Measurements from ENCODE around the gene OGFOD2. TPM values are rescaled to one million over a fixed set of nuclear protein-coding genes. Genes with fewer than 3 reads are reported as not detected.
A peak's percentile ranks its signal among the peaks of the same experiment; 100 is the strongest.

The OGFOD2 gene
- total RNA-seq, 1 experiment from 2014 or later = 21.6 TPM

DNA sequence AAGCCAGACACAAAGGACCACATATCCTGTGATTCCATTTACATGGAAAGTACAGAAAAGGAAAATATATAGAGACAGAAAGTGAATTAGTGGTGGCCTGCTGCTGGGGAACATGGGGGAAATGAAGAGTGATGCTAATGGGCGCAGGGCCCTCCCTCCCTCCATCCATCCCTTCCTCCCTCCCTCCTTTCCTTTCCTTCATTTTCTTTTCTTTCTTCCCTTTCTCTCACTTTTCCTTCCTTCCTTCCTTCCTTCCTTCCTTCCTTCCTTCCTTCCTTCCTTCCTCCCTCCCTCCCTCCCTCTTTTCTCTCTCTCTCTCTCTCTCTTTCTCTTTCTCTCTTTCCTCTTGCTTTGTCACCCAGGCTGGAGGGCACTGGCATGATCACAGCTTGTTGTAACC is 42.7 kb downstream of the OGFOD2 start:
- intact Hi-C loops (cut with micrococcal nuclease; ENCODE audit: unreplicated experiment) = no loop called here
- ChIA-PET CTCF (no interaction called here), POLR2A (no interaction called here)
- no TSS peak for BruUV-seq (replicated peaks)
- Mint-ChIP-seq H3K9me3 (ENCODE audit: unreplicated experiment) (no peaks in the 10 kb centered on the region), H3K36me3 (ENCODE audit: insufficient read depth, unreplicated experiment) (no peaks in the 10 kb centered on the region), H3K27ac (ENCODE audit: unreplicated experiment) (no peak overlapping the region), H3K4me3 (ENCODE audit: unreplicated experiment) (no peak overlapping the region), H3K27me3 (ENCODE audit: insufficient read depth, unreplicated experiment) (no peaks in the 10 kb centered on the region), H3K4me1 (ENCODE audit: low read depth, unreplicated experiment) (peaks cover 8% of the 10 kb centered on the region)
- peaks cover 19% of the 10 kb centered on the region for H3K4me1 ChIP-seq
- no peaks in the 10 kb centered on the region for H3K9me3 ChIP-seq
- H3K27me3 ChIP-seq (replicated peaks; ENCODE audit: control insufficient read depth, insufficient read depth, low read length) = no peaks in the 10 kb centered on the region
- H3K36me3 ChIP-seq (ENCODE audit: control insufficient read depth, insufficient read depth, low read length) = no peaks in the 10 kb centered on the region
- TF ChIP-seq, protein P1, sequence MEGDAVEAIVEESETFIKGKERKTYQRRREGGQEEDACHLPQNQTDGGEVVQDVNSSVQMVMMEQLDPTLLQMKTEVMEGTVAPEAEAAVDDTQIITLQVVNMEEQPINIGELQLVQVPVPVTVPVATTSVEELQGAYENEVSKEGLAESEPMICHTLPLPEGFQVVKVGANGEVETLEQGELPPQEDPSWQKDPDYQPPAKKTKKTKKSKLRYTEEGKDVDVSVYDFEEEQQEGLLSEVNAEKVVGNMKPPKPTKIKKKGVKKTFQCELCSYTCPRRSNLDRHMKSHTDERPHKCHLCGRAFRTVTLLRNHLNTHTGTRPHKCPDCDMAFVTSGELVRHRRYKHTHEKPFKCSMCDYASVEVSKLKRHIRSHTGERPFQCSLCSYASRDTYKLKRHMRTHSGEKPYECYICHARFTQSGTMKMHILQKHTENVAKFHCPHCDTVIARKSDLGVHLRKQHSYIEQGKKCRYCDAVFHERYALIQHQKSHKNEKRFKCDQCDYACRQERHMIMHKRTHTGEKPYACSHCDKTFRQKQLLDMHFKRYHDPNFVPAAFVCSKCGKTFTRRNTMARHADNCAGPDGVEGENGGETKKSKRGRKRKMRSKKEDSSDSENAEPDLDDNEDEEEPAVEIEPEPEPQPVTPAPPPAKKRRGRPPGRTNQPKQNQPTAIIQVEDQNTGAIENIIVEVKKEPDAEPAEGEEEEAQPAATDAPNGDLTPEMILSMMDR (IDR thresholded peaks at IDR 0.05; ENCODE audit: insufficient read depth in 1 of 2, low read depth in 1 of 2, low read length in 1 of 2, severe bottlenecking in 1 of 2, unreplicated experiment in 1 of 2) = no peak
- no peak overlapping the region for H3K4me3 ChIP-seq (ENCODE audit: low read depth, low read length)
- no peak for DNase-seq

DNA sequence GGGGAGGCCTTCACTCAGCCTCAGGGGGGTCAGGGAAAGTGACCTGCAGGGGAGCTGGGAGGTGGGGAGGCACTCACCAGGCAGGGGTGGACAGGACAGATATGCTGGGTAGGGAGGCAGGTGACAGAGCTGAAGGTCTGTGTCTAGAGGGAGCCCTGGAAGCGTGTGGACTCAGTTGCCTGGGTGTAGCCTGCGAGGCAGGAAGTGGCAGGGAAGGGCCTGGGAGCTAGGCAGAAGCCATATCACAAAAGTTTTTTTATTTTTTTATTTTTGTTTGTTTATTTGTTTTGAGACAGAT is 44.7 kb downstream of the OGFOD2 start:
- Mint-ChIP-seq H3K4me3 (ENCODE audit: unreplicated experiment) (no peak overlapping the region), H3K9me3 (ENCODE audit: unreplicated experiment) (no peaks in the 10 kb centered on the region), H3K4me1 (ENCODE audit: low read depth, unreplicated experiment) (peaks cover 8% of the 10 kb centered on the region), H3K27me3 (ENCODE audit: insufficient read depth, unreplicated experiment) (no peaks in the 10 kb centered on the region), H3K36me3 (ENCODE audit: insufficient read depth, unreplicated experiment) (no peaks in the 10 kb centered on the region), H3K27ac (ENCODE audit: unreplicated experiment) (peak overlapping the region; percentile 77)
- Histone ChIP-seq H3K4me1 (peaks cover 19% of the 10 kb centered on the region), H3K9me3 (no peaks in the 10 kb centered on the region), H3K36me3 (ENCODE audit: control insufficient read depth, insufficient read depth, low read length) (no peaks in the 10 kb centered on the region), H3K27me3 (replicated peaks; ENCODE audit: control insufficient read depth, insufficient read depth, low read length) (no peaks in the 10 kb centered on the region), H3K4me3 (ENCODE audit: low read depth, low read length) (no peak overlapping the region)
- no peak for DNase-seq
- intact Hi-C loops (cut with micrococcal nuclease; ENCODE audit: unreplicated experiment) = no loop called here
- TF ChIP-seq, protein P1 (IDR thresholded peaks at IDR 0.05; ENCODE audit: insufficient read depth in 1 of 2, low read depth in 1 of 2, low read length in 1 of 2, severe bottlenecking in 1 of 2, unreplicated experiment in 1 of 2) = no peak
- POLR2A ChIA-PET = no interaction called here
- BruUV-seq (replicated peaks) = no TSS peak
- CTCF ChIA-PET = no interaction called here

DNA sequence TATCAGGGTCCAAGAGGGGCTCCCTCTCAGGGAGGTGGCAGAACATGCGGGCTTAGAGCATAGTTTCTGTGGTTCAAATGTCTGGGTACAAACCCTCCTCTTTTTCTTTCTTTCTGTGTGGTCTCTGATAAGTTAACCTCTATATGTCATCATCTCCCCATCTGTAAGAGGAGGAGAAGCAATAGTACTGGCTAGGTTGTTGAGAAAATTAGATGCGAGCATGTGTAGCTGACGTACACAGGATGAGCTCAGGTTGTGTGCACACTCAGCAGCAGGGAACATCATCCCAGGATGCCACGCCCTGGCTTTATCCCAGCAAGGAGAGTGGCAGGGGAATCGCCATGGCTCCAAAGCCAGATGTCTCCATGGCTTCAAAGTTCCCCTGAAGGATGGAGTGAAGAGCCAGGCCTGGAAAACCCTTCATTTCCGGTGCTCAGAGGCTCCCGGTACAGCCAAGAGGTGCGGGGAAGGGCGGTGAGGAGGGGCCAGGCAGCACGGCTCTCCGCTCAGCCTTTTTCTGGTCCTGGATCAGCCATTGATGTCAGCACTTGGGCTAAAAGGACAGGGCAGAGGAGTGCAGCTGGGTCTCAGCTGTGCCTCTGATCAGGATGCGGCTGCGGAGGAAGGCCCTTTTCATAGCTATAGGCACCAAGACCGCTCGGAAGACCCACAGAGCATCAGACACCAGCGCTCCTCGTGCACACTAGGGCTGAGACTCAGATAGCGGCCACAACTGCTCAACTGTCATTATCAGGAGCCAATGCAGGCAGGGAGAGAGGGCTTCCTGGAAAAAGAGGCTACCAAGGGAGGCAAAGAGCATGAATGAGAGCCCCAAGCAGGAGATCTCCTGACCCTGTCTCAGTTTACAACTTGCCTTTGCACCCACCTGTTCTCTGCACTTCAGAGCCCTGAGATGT is 46.9 kb downstream of the OGFOD2 start:
- Mint-ChIP-seq H3K9me3 (ENCODE audit: unreplicated experiment) (no peaks in the 10 kb centered on the region), H3K4me1 (ENCODE audit: low read depth, unreplicated experiment) (peaks cover 8% of the 10 kb centered on the region), H3K27ac (ENCODE audit: unreplicated experiment) (no peak overlapping the region), H3K36me3 (ENCODE audit: insufficient read depth, unreplicated experiment) (no peaks in the 10 kb centered on the region), H3K27me3 (ENCODE audit: insufficient read depth, unreplicated experiment) (no peaks in the 10 kb centered on the region), H3K4me3 (ENCODE audit: unreplicated experiment) (no peak overlapping the region)
- BruUV-seq (replicated peaks) = no TSS peak
- no peak for DNase-seq
- POLR2A ChIA-PET = no interaction called here
- Histone ChIP-seq H3K27me3 (replicated peaks; ENCODE audit: control insufficient read depth, insufficient read depth, low read length) (no peaks in the 10 kb centered on the region), H3K36me3 (ENCODE audit: control insufficient read depth, insufficient read depth, low read length) (no peaks in the 10 kb centered on the region), H3K4me1 (peaks cover 19% of the 10 kb centered on the region), H3K4me3 (ENCODE audit: low read depth, low read length) (no peak overlapping the region), H3K9me3 (no peaks in the 10 kb centered on the region)
- TF ChIP-seq, protein P1 (IDR thresholded peaks at IDR 0.05; ENCODE audit: insufficient read depth in 1 of 2, low read depth in 1 of 2, low read length in 1 of 2, severe bottlenecking in 1 of 2, unreplicated experiment in 1 of 2) = no peak
- CTCF ChIA-PET = no interaction called here
- intact Hi-C loops (cut with micrococcal nuclease; ENCODE audit: unreplicated experiment) = no loop called here

Measured in Caco-2 (cell line).